Activated B cell treated with CpG ODN at 0.5 μM for 24 hours (primary cell): ENCODE data around the gene CEP128. TPM values are rescaled to one million over a fixed set of nuclear protein-coding genes. Genes with fewer than 3 reads are reported as not detected.

Experiments
- ATAC-seq: fragments of 200-7000 bp; cut with Tn5 transposase; one replicate; pipeline ENCODE4 v1.10.0; 2021; ENCODE audit warnings: low read depth, mild to moderate bottlenecking, moderate library complexity
- CTCF ChIA-PET: fragments of 350-600 bp; sonication (Branson Sonifier 250); formaldehyde crosslinking; loops from one replicate; lab custom pipeline; 2021; ENCODE audit warnings: antibody characterized with exemption; lab: Charles Lee
- POLR2A ChIA-PET: fragments of 350-600 bp; sonication (Branson Sonifier 250); formaldehyde crosslinking; loops from one replicate; lab custom pipeline; 2021; ENCODE audit warnings: antibody characterized with exemption; lab: Charles Lee
- DNase-seq: peaks from one replicate; pipeline ENCODE4 v3.0.0; 2022
- H3K27ac Mint-ChIP-seq: one replicate; pipeline ENCODE4 v1.8.0; 2020; ENCODE audit warnings: mixed read lengths
- H3K27me3 Mint-ChIP-seq: one replicate; pipeline ENCODE4 v1.8.0; 2021; ENCODE audit warnings: mixed read lengths
- H3K36me3 Mint-ChIP-seq: one replicate; pipeline ENCODE4 v1.8.0; 2021; ENCODE audit warnings: low read depth, mixed read lengths
- H3K4me1 Mint-ChIP-seq: one replicate; pipeline ENCODE4 v1.8.0; 2021; ENCODE audit warnings: mixed read lengths
- H3K4me3 Mint-ChIP-seq: one replicate; pipeline ENCODE4 v1.8.0; 2020; ENCODE audit warnings: mild to moderate bottlenecking, mixed read lengths
- H3K9me3 Mint-ChIP-seq: one replicate; pipeline ENCODE4 v1.8.0; 2020; ENCODE audit warnings: mixed read lengths
- CTCF ChIP-seq: fragments of 200-600 bp; IDR thresholded peaks from one replicate; pipeline ENCODE4 v1.8.0; 2022; ENCODE audit warnings: antibody characterized with exemption, mild to moderate bottlenecking
- intact Hi-C: fragments of 100-400 bp; cut with micrococcal nuclease; formaldehyde crosslinking; loops from one replicate; pipeline ENCODE4 v1.15.1; 2024
- total RNA-seq: library from RNA; stranded (reverse); gene quantifications from 2 replicates; pipeline ENCODE4 v1.2.3, GENCODE V29; 2022

The CEP128 gene
- total RNA-seq, 1 donor from 2014 or later = 25.0 TPM

GRCh38 chr14:80523518-80524117 lies 417.9 kb downstream of the CEP128 start:
- ChIA-PET POLR2A (no interaction called here), CTCF (no interaction called here)
- Mint-ChIP-seq H3K36me3 (peaks cover 9% of the 10 kb centered on the region), H3K27me3 (no peaks in the 10 kb centered on the region), H3K9me3 (no peaks in the 10 kb centered on the region), H3K27ac (no peak overlapping the region), H3K4me1 (no peaks in the 10 kb centered on the region), H3K4me3 (no peak overlapping the region)
- intact Hi-C loops = no loop called here
- ATAC-seq (no peak), DNase-seq (no peak)
- no peak for TF ChIP-seq CTCF

- no peak overlapping the region for H3K27ac Mint-ChIP-seq
- DNase-seq = no peak
- no peak overlapping the region for H3K4me3 Mint-ChIP-seq
- POLR2A ChIA-PET = no interaction called here
- H3K9me3 Mint-ChIP-seq = no peaks in the 10 kb centered on the region
- TF ChIP-seq CTCF = no peak
- intact Hi-C loops = no loop called here
- H3K36me3 Mint-ChIP-seq = peaks cover 9% of the 10 kb centered on the region
- no peaks in the 10 kb centered on the region for H3K27me3 Mint-ChIP-seq
- ATAC-seq = no peak
- CTCF ChIA-PET = no interaction called here
- H3K4me1 Mint-ChIP-seq = no peaks in the 10 kb centered on the region
Measured at GRCh38 chr14:80522936-80523335, 418.6 kb downstream of the CEP128 start.

GRCh38 chr14:80522411-80522810 lies 419.1 kb downstream of the CEP128 start:
- intact Hi-C loops = no loop called here
- TF ChIP-seq CTCF = no peak
- ChIA-PET POLR2A (no interaction called here), CTCF (no interaction called here)
- H3K9me3 Mint-ChIP-seq = no peaks in the 10 kb centered on the region
- H3K36me3 Mint-ChIP-seq = peaks cover 9% of the 10 kb centered on the region
- no peaks in the 10 kb centered on the region for H3K27me3 Mint-ChIP-seq
- H3K4me1 Mint-ChIP-seq = no peaks in the 10 kb centered on the region
- H3K27ac Mint-ChIP-seq = no peak overlapping the region
- ATAC-seq = no peak
- H3K4me3 Mint-ChIP-seq = no peak overlapping the region
- no peak for DNase-seq

- Mint-ChIP-seq H3K4me1 (no peaks in the 10 kb centered on the region), H3K4me3 (no peak overlapping the region), H3K36me3 (peaks cover 9% of the 10 kb centered on the region), H3K27me3 (no peaks in the 10 kb centered on the region), H3K9me3 (no peaks in the 10 kb centered on the region), H3K27ac (no peak overlapping the region)
- POLR2A ChIA-PET = no interaction called here
- intact Hi-C loops = no loop called here
- DNase-seq (no peak), ATAC-seq (no peak)
- CTCF ChIA-PET = no interaction called here
- no peak for TF ChIP-seq CTCF
Measured at GRCh38 chr14:80521456-80521855, 420.1 kb downstream of the CEP128 start.

GRCh38 chr14:80519002-80519401 lies 422.5 kb downstream of the CEP128 start:
- DNase-seq (no peak), ATAC-seq (no peak)
- TF ChIP-seq CTCF = no peak
- H3K27me3 Mint-ChIP-seq = no peaks in the 10 kb centered on the region
- H3K4me3 Mint-ChIP-seq = no peak overlapping the region
- H3K27ac Mint-ChIP-seq = no peak overlapping the region
- intact Hi-C loops = no loop called here
- no peaks in the 10 kb centered on the region for H3K4me1 Mint-ChIP-seq
- H3K9me3 Mint-ChIP-seq = peaks cover 4% of the 10 kb centered on the region
- CTCF ChIA-PET = no interaction called here
- POLR2A ChIA-PET = no interaction called here
- H3K36me3 Mint-ChIP-seq = peaks cover 3% of the 10 kb centered on the region
